IMR-90 (cell line): Measurements from ENCODE around the gene TMUB1. TPM values are rescaled to one million over a fixed set of nuclear protein-coding genes. Genes with fewer than 3 reads are reported as not detected.

Source experiments
- ATAC-seq: fragments of 200-7000 bp; cut with Tn5 transposase; 2 replicates; pipeline ENCODE4 v1.9.1; 2020; ENCODE audit warnings: low read depth, mild to moderate bottlenecking, moderate library complexity
- BruUV-seq: library from RNA; stranded (reverse); fragments of 400-500 nt; replicated peaks from 2 replicates; lab custom pipeline; 2021; lab: Mats Ljungman, UMichigan
- CTCF ChIA-PET: fragments of 300-600 bp; formaldehyde crosslinking; extraction: SDS; loops from one replicate; lab custom pipeline; 2021; ENCODE audit warnings: antibody characterized with exemption; lab: Yijun Ruan, JAX
- POLR2A ChIA-PET: fragments of 300-600 bp; sonication (Branson Sonifier 250); formaldehyde crosslinking; loops from one replicate; lab custom pipeline; 2022; ENCODE audit warnings: antibody characterized with exemption; ENCODE audit not compliant: unreplicated experiment; lab: Charles Lee
- DNase-seq: peaks from one replicate; pipeline ENCODE4 v3.0.0; 2013
- H2AFZ ChIP-seq: replicated peaks from 2 replicates; pipeline ENCODE3; 2013; ENCODE audit warnings: low read length, mild to moderate bottlenecking; ENCODE audit not compliant: poor library complexity
- H2AK5ac ChIP-seq: 2 replicates; pipeline ENCODE4 v1.6.1; 2013; ENCODE audit warnings: low read depth, low read length, inconsistent platforms
- H2AK9ac ChIP-seq: replicated peaks from 2 replicates; pipeline ENCODE3; 2013; ENCODE audit warnings: mild to moderate bottlenecking, low read depth, low read length, moderate library complexity; ENCODE audit not compliant: poor library complexity
- H2BK120ac ChIP-seq: 2 replicates; pipeline ENCODE4 v1.6.1; 2013; ENCODE audit warnings: low read depth, low read length, inconsistent platforms
- H2BK15ac ChIP-seq: 3 replicates; pipeline ENCODE4 v1.6.1; 2013; ENCODE audit warnings: low read depth, low read length, inconsistent platforms
- H2BK20ac ChIP-seq: 2 replicates; pipeline ENCODE4 v1.6.1; 2013; ENCODE audit warnings: low read depth, mild to moderate bottlenecking, inconsistent platforms, low read length, moderate library complexity
- H2BK5ac ChIP-seq: 2 replicates; pipeline ENCODE4 v1.6.1; 2013; ENCODE audit warnings: mild to moderate bottlenecking, low read depth, low read length, inconsistent platforms; ENCODE audit not compliant: poor library complexity, severe bottlenecking
- H3K14ac ChIP-seq: replicated peaks from 2 replicates; pipeline ENCODE4 v1.6.1; 2013; ENCODE audit warnings: low read depth, low read length, inconsistent platforms
- H3K18ac ChIP-seq: 2 replicates; pipeline ENCODE4 v1.6.1; 2013; ENCODE audit warnings: low read depth, low read length, control low read depth
- H3K23ac ChIP-seq: 2 replicates; pipeline ENCODE4 v1.6.1; 2013; ENCODE audit warnings: low read depth, low read length, inconsistent platforms
- H3K27ac ChIP-seq: 2 replicates; pipeline ENCODE4 v1.5.1; 2013; ENCODE audit warnings: mild to moderate bottlenecking, control low read depth, low read length; ENCODE audit not compliant: insufficient read depth
- H3K27me3 ChIP-seq: 2 replicates; pipeline ENCODE4 v1.6.1; 2013; ENCODE audit warnings: low read length; ENCODE audit not compliant: control insufficient read depth, insufficient read depth
- H3K36me3 ChIP-seq: 2 replicates; pipeline ENCODE4 v1.6.1; 2013; ENCODE audit warnings: low read length, mixed read lengths; ENCODE audit not compliant: control insufficient read depth, insufficient read depth
- H3K4ac ChIP-seq: 2 replicates; pipeline ENCODE4 v1.6.1; 2013; ENCODE audit warnings: low read depth, low read length, inconsistent platforms
- H3K4me1 ChIP-seq: 2 replicates; pipeline ENCODE4 v1.6.1; 2013; ENCODE audit warnings: low read length, mixed read lengths; ENCODE audit not compliant: control insufficient read depth, insufficient read depth
- H3K4me2 ChIP-seq: 2 replicates; pipeline ENCODE4 v1.6.1; 2013; ENCODE audit warnings: low read depth, mild to moderate bottlenecking, control low read depth, low read length, moderate library complexity
- H3K4me3 ChIP-seq: 2 replicates; pipeline ENCODE4 v1.5.1; 2013; ENCODE audit warnings: low read depth, mild to moderate bottlenecking, control low read depth, low read length, moderate library complexity; ENCODE audit not compliant: insufficient read depth
- H3K56ac ChIP-seq: 2 replicates; pipeline ENCODE4 v1.6.1; 2013; ENCODE audit warnings: low read length, inconsistent platforms; ENCODE audit not compliant: insufficient read depth; ENCODE audit errors: extremely low read depth
- H3K79me1 ChIP-seq, 2 experiments: 2 replicates each; pipeline ENCODE4 v1.6.1; 2013; ENCODE audit warnings: low read length in 2 of 2, inconsistent platforms in 1 of 2, low read depth in 1 of 2
- H3K9ac ChIP-seq: 2 replicates; pipeline ENCODE4 v1.6.1; 2013; ENCODE audit warnings: low read depth, low read length, control low read depth
- H3K9me1 ChIP-seq: 2 replicates; pipeline ENCODE4 v1.6.1; 2013; ENCODE audit warnings: low read length, inconsistent platforms; ENCODE audit not compliant: insufficient read depth
- H3K9me3 ChIP-seq: 2 replicates; pipeline ENCODE4 v1.6.1; 2013; ENCODE audit warnings: low read length; ENCODE audit not compliant: control insufficient read depth, insufficient read depth
- H4K20me1 ChIP-seq: 2 replicates; pipeline ENCODE4 v1.6.1; 2013; ENCODE audit warnings: low read length, inconsistent platforms; ENCODE audit not compliant: insufficient read depth
- H4K5ac ChIP-seq: 2 replicates; pipeline ENCODE4 v1.6.1; 2013; ENCODE audit warnings: mild to moderate bottlenecking, low read depth, low read length, control low read depth
- H4K8ac ChIP-seq, 2 experiments: 2 replicates each; pipeline ENCODE4 v1.6.1; 2013; ENCODE audit warnings: low read depth in 2 of 2, low read length in 2 of 2, control low read depth in 1 of 2, inconsistent platforms in 1 of 2
- H4K91ac ChIP-seq: 2 replicates; pipeline ENCODE4 v1.6.1; 2013; ENCODE audit warnings: low read depth, low read length, inconsistent platforms; ENCODE audit not compliant: insufficient read depth
- BHLHE40 ChIP-seq: fragments of 150-350 bp; IDR thresholded peaks from 2 replicates; pipeline ENCODE4 v1.6.1; 2016; ENCODE audit warnings: mild to moderate bottlenecking, low read depth, low read length
- MXI1 ChIP-seq: IDR thresholded peaks from 2 replicates; pipeline ENCODE4 v1.6.1; 2012; ENCODE audit warnings: low read depth, mild to moderate bottlenecking, low read length, moderate library complexity, borderline replicate concordance
- NFE2L2 ChIP-seq: fragments of 150-350 bp; IDR thresholded peaks from 2 replicates; pipeline ENCODE4 v1.6.1; 2016; ENCODE audit warnings: low read depth, mild to moderate bottlenecking, low read length
- RAD21 ChIP-seq: IDR thresholded peaks from 2 replicates; pipeline ENCODE4 v1.6.1; 2012; ENCODE audit warnings: low read length, improper control_type of control experiment
- WGBS, 2 experiments: methylation state at CpG; one replicate each; pipeline versions ENCODE4 v1.1.5 to v1.1.7; 2013; ENCODE audit warnings: missing lambda C conversion rate in 2 of 2; ENCODE audit not compliant: insufficient read length in 1 of 2; ENCODE audit errors: extremely low coverage in 2 of 2; 5-methylcytosine and 5-hydroxymethylcytosine counted together
- dilution Hi-C: fragments of 300-500 bp; cut with HindIII; formaldehyde crosslinking; loops from one replicate; pipeline ENCODE4 v1.14.3; 2018; ENCODE audit warnings: low sequenced_read_pairs; ENCODE audit not compliant: unreplicated experiment
- in situ Hi-C: fragments of 300-500 bp; cut with MboI; formaldehyde crosslinking; loops from 3 replicates; pipeline ENCODE4 v1.14.3; 2019; ENCODE audit warnings: low sequenced_read_pairs, inconsistent platforms, mixed read lengths
- intact Hi-C: fragments of 100-400 bp; cut with micrococcal nuclease; formaldehyde crosslinking; loops from 2 replicates; pipeline ENCODE4 v1.10.0; 2022
- polyA plus RNA-seq, 3 experiments: library from polyadenylated mRNA; depleted of rRNA; stranded (reverse); fragments of >200 nt; gene quantifications; 2 replicates each; pipeline ENCODE4 v1.2.3, GENCODE V29; 2012; ENCODE audit warnings: low replicate concordance in 1 of 3
- total RNA-seq: library from RNA; depleted of rRNA; stranded (reverse); fragments of >200 nt; gene quantifications from 2 replicates; pipeline ENCODE4 v1.2.3, GENCODE V29; 2012

Gene TMUB1
- total and polyA plus RNA-seq, 2 of the 4 experiments (the other 2 are of a cell fraction), result 6.8 to 29.8 TPM

DNA sequence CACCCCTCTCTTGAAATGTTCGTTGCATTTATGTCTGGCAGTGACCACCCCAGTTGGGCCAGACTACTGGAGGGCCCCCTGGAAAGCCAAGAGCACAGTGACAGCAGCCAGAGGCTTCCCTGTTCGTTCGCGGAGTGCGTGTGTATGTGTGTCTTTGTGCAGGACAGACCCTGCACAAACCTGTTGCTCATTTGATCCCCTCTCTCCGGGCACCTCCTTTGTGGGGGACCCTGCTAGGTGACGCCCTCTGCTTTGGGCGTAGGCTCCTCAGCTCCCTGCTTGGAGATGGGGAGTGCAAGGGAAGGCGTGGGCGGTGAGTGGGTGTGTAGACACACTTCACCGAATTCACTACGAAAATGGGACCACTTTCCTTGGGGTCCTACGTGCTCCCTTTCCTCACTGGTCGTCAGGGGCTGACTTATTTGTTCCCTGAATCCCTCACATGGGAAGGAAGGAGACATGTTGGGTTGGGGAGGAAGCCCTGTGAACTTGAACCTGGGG, 41.7 kb upstream of the TMUB1 start:
- H3K27me3 ChIP-seq, result no peaks in the 10 kb centered on the region
- CTCF ChIA-PET, result no interaction called here
- no peak overlapping the region for H3K4me2 ChIP-seq
- H3K4me3 ChIP-seq, result no peak overlapping the region
- no peak overlapping the region for H4K8ac ChIP-seq
- no peak overlapping the region for H3K27ac ChIP-seq
- H2AK9ac ChIP-seq, result peak overlapping the region; percentile 19
- BruUV-seq, result no TSS peak
- no peak overlapping the region for H3K4ac ChIP-seq
- H4K5ac ChIP-seq, result no peak overlapping the region
- no peak overlapping the region for H4K91ac ChIP-seq
- dilution Hi-C loops, result no loop called here
- DNase-seq (no peak), ATAC-seq (no peak)
- 100% methylated on average over 1 of the region's 14 CpGs; no CpG with 5 or more reads in 1 of the 2 experiments for WGBS, 2 experiments
- POLR2A ChIA-PET, result no interaction called here
- H2AFZ ChIP-seq, result peak overlapping the region; percentile 51
- H3K56ac ChIP-seq, result no peak overlapping the region
- TF ChIP-seq RAD21 (no peak), MXI1 (no peak), NFE2L2 (no peak), BHLHE40 (no peak)
- peaks cover 67% of the 10 kb centered on the region for H3K36me3 ChIP-seq
- H2AK5ac ChIP-seq, result no peak overlapping the region
- H3K4me1 ChIP-seq, result no peaks in the 10 kb centered on the region
- H3K9ac ChIP-seq, result no peak overlapping the region
- in situ Hi-C loops, result loop anchor here (5.0 to 25.0 kb wide), 3 partner anchors 47 to 338 kb away; no protein-coding TSS in a partner anchor
- no peaks in the 10 kb centered on the region for H3K9me3 ChIP-seq
- no peak overlapping the region for H3K23ac ChIP-seq
- no peak overlapping the region for H3K14ac ChIP-seq
- no peak overlapping the region for H2BK20ac ChIP-seq
- H3K79me1 ChIP-seq, result peaks cover 0 to 27% of the 10 kb centered on the region in 2 experiments; a peak in 3 of 4 replicates
- no peak overlapping the region for H2BK15ac ChIP-seq
- H2BK5ac ChIP-seq, result no peak overlapping the region
- H4K20me1 ChIP-seq, result peaks cover 32% of the 10 kb centered on the region
- H3K18ac ChIP-seq, result no peak overlapping the region
- no peak overlapping the region for H2BK120ac ChIP-seq
- intact Hi-C loops, result loop anchor here (1.0 to 5.0 kb wide), 2 partner anchors 47 to 177 kb away; no protein-coding TSS in a partner anchor
- no peaks in the 10 kb centered on the region for H3K9me1 ChIP-seq
